CD4-positive, alpha-beta T cell treated with Interleukin-2 at 100 ng/mL for 4 hours (primary cell): Measurements from ENCODE around the gene GORAB.
A peak's percentile ranks its signal among the peaks of the same experiment; 100 is the strongest.

Experiments used
- DNase-seq: peaks from one replicate; pipeline ENCODE4 v3.0.0-alpha.2; 2020; ENCODE audit warnings: low spot score

The GORAB gene

GRCh38 chr1:170531758-170532657 lies at the start of gene GORAB:
Gene GORAB, plus strand, starts transcription at chr1:170532166. Its CDS starts 58 bp downstream, at chr1:170532224.
- DNase-seq: peak; percentile 86

GRCh38 chr1:170483051-170483450 lies 48.9 kb upstream of the GORAB start:
- no peak for DNase-seq

- DNase-seq: no peak
These were observed 44.5 kb upstream of the GORAB start for GRCh38 chr1:170487503-170487902.

GRCh38 chr1:170491291-170491690 lies 40.7 kb upstream of the GORAB start:
- DNase-seq: no peak

GRCh38 chr1:170494369-170494768 lies 37.6 kb upstream of the GORAB start:
- no peak for DNase-seq

GRCh38 chr1:170495006-170495405 lies 37.0 kb upstream of the GORAB start:
- DNase-seq: no peak

GRCh38 chr1:170498876-170499275 lies 33.1 kb upstream of the GORAB start:
- DNase-seq: no peak

- no peak for DNase-seq
These were observed 28.3 kb upstream of the GORAB start for GRCh38 chr1:170503665-170504064.

GRCh38 chr1:170510163-170510562 lies 21.8 kb upstream of the GORAB start:
- no peak for DNase-seq

- DNase-seq: no peak
These were observed 20.9 kb upstream of the GORAB start for GRCh38 chr1:170511038-170511437.

GRCh38 chr1:170513138-170513537 lies 18.8 kb upstream of the GORAB start:
- DNase-seq: no peak

- no peak for DNase-seq
These were observed 13.7 kb upstream of the GORAB start for GRCh38 chr1:170518185-170518834.

- no peak for DNase-seq
These were observed 13.0 kb upstream of the GORAB start for GRCh38 chr1:170518965-170519364.

- DNase-seq: no peak
These were observed 11.4 kb upstream of the GORAB start for GRCh38 chr1:170520601-170521000.

GRCh38 chr1:170521818-170522217 lies 10.1 kb upstream of the GORAB start:
- no peak for DNase-seq

GRCh38 chr1:170530972-170531757 lies 801 bp upstream of the GORAB start:
- no peak for DNase-seq

GRCh38 chr1:170533298-170533697 lies 1.3 kb downstream of the GORAB start:
- no peak for DNase-seq

GRCh38 chr1:170534626-170535147 lies 2.7 kb downstream of the GORAB start:
- DNase-seq: no peak

GRCh38 chr1:170535418-170535817 lies 3.5 kb downstream of the GORAB start:
- DNase-seq: no peak

- DNase-seq: no peak
These were observed 5.1 kb downstream of the GORAB start for GRCh38 chr1:170536924-170537551.

GRCh38 chr1:170537798-170538503 lies 6.0 kb downstream of the GORAB start:
- DNase-seq: no peak
